HG02763 (cell line): ENCODE measurements around the gene CCDC197.
A peak's percentile ranks its signal among the peaks of the same experiment; 100 is the strongest.

ENCODE experiments used
- ATAC-seq: cut with Tn5 transposase; IDR thresholded peaks from one replicate; pipeline ENCODE4 v1.9.1; 2021; ENCODE audit warnings: mild to moderate bottlenecking, moderate library complexity; ENCODE audit not compliant: unreplicated experiment

The CCDC197 gene

GRCh38 chr14:93997082-93997481, at the start of gene CCDC197:
TSS of gene CCDC197 (plus strand) at chr14:93997301. CDS start at chr14:93998132, 831 bp downstream.
- ATAC-seq = no peak

DNA sequence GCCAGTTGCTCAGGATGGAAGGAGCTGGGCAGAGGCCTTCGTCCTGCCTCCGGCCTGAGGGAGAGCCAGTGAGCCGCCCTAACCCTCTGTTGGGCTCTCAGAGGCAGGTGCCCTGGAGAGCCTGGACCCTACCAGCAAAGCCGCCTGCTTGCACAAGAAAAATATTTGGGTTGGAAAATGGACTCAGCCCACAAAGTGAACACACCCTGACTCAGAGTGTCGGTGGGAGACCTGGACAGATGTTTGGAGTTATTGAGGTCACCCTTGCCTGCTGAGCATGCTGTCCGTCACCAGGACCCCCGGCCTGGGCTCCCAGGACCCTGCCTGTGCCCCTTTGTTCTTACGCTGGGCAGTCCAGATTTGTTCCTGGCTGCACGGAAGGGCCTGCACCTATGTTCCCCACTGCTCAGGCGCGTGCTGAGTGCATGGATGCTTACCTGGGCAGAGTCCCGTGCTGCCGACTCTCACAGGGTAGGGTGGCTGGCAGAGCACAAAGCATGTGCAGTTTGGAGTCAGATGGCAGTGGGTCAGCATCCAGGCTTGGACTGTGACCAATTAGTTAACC, 47.5 kb upstream of the CCDC197 start:
- no peak for ATAC-seq

DNA sequence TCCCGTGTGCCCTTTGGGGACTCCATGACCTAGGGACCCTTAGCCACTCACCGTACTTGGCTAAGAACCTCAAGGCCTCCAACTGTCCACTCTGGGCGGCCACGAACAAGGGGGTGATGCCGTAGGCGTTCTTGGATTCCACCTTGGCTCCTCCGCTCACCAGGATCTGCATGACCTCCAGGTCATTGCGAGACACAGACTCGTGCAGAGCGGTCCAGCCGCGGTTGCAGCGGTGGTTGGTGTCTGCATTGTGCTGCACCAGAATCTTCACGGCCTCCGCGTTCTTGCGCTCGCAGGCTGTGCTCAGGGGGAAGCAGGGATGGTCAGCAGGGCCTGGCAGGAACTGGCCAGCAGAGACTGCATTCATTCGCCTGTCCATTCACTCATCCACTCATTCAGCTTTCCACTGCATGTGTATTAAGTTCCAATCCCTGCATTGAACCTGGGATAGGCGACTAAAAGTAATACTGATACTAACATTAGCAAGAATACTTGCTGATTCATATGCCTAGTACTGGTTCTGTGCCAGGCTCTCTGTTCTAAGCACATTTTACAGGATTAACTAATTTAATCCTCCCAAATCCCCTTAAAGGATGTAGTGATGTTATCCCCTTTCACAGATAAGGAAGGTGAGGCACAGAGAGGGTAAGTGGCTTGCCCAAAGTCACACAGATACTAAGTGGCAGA, 46.0 kb upstream of the CCDC197 start:
- no peak for ATAC-seq

DNA sequence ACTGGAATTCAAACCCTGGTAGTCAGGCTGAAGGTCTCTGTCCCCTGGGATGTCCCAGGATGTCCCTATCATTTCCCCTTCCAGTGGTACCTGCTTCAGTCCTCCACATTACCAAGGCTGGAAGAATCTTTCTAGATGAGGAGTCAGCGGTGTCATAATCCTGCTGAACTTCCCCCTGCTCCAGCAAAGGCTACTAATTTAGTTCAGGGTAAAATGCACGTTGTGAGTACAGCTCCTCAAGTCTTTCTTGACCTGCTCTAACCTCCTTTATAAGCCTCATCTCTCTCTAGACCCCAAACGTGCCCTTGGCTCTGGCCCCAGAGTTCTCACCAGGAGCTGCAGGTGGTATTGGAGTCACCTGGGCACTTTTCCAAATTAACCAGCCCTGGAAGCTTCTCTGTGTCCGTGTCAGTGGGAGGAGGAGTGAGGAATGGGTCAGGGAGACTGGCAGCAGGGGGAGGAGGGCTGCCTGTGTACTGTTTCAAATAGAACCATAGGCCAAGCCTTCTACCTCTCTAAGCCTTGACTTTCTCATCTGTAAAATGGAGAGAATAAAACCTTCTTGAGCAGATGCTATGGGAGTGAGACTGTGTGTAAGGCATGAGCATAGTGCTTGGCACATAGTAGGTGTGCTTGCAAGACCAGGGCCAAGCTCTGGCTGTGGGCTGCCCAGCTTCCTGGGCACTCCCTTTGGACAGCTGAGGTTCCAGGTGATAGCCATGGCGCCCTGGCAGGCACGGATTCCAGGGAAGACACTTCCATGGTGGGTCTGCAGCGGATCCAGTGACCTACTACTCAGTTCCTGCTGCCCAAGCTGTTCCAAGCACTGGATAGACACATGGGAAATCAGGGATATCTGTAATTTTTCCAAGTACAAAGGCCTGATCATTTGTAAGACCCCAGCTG, 45.2 kb upstream of the CCDC197 start:
- no peak for ATAC-seq

DNA sequence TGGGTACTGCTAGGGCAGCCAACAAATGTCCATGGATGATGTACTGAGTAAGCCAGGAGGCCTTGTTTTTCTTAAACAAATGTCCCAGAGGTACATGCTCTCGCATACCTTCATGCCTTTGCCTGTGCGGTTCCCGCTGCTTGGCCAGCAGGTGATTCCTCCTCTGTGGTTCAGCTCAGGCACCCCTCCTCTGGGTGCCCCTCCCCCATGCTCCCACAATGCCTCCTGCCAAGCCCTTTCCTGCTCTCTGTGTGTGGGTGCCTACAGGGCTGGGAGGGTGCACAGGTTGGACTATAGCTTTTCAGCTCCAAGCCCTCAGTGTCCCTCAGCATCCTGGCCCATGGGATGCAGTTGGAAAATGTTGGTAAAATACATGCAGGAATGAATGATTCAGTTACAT, 44.3 kb upstream of the CCDC197 start:
- no peak for ATAC-seq

- ATAC-seq = no peak
These were observed 43.8 kb upstream of the CCDC197 start for GRCh38 chr14:93953263-93953662.

GRCh38 chr14:93953739-93954515, 43.2 kb upstream of the CCDC197 start:
- no peak for ATAC-seq

DNA sequence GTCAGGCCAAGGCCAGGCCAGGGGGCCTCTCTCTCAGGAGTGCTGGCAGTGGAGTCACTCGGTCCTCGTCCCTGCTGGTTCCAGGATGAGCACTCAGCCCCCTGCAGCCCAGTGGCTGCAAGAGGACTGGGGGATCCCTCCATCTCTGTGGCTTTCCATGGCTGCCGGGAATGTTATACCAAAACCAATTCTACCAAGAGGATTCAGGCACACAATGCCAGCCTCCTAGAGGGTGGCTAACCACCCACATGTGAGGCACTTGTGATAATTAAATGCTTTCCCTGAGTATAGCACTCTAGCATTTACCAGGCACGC, 42.6 kb upstream of the CCDC197 start:
- ATAC-seq = no peak

DNA sequence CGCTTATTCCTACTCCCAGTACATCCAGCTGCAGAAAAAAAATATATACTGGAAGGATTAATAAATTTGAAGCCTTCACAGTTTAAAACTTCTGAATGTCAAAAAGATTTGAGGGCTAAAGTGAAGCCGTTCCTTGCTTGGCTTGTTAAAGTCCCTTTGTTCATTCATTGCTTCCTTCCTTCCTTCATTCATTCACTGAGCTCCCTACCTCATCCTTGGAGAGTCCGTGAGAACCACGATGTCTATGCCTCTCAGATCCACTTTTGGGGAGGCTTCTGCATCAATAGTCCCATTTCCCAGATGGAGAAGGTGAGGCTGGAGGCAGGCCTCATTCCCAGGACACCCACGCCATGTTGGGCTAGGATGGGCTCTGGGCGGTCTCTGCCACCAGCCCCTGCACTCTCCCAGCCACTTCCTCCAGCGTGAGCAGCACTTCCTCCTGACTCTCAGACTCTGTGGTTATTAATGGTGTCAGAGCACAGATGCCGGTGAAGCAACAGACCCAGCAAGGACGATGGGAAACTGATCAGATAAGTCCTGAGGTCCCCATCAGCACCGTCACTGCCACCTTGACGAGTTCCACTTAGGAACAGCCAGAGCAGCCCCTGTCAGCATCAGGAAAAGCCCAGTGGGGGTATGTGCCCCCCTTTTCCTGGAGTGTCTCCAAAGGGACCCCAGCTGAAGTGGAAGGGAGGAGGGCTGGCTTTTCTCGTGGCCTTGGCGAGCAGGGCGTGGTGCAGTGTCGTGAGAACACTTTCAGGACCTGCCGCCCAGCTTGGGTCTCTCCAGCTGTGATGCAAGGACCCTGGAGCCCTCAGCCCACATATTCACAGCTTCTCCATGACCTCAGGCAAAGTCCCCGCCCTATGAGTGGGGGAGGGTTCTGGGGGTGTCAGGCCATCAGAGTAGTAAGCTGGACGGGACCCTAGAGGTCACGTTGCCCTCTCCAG, 41.9 kb upstream of the CCDC197 start:
- ATAC-seq = no peak

GRCh38 chr14:93955850-93956481, 41.1 kb upstream of the CCDC197 start:
- no peak for ATAC-seq

DNA sequence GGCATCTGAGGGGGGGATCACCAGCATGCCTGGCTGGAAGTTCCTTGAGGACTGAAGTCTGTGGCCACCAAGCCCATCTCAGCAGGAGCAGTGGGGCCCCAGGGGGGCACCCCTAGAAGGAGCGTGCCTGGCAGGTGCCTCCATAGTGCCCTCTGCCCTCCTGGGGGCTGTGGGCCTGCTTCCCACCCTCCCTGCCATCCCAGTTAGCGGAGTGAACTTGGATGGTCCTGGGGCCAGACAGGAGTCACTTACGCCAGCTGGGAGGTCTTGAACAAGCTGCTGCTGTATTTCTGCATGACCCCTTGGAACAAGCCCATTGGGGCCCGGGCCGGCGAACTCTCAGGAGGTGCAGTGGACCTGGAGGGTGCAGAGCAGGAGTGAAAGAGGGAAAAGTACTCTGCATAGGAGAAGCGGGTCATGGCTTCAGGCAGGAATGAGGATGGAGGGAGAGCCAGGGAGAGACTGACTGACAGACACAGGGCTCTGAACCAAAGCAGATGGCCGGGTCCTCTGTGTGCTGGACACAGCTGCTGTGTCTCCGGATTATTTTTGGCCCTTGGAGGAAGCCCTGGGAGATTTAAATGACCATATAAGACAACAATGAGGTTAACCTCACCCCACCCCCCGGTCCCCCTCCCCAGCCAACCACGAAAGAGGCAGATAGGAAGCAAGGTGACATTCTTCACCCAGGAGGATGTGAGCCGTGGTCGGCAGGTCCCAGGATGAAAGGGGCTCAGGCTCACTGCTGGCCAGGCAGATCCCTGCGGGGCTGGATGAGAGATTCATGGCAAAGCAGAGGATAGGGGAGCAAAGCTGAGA, 40.4 kb upstream of the CCDC197 start:
- no peak for ATAC-seq

GRCh38 chr14:93957333-93957710, 39.8 kb upstream of the CCDC197 start:
- no peak for ATAC-seq

DNA sequence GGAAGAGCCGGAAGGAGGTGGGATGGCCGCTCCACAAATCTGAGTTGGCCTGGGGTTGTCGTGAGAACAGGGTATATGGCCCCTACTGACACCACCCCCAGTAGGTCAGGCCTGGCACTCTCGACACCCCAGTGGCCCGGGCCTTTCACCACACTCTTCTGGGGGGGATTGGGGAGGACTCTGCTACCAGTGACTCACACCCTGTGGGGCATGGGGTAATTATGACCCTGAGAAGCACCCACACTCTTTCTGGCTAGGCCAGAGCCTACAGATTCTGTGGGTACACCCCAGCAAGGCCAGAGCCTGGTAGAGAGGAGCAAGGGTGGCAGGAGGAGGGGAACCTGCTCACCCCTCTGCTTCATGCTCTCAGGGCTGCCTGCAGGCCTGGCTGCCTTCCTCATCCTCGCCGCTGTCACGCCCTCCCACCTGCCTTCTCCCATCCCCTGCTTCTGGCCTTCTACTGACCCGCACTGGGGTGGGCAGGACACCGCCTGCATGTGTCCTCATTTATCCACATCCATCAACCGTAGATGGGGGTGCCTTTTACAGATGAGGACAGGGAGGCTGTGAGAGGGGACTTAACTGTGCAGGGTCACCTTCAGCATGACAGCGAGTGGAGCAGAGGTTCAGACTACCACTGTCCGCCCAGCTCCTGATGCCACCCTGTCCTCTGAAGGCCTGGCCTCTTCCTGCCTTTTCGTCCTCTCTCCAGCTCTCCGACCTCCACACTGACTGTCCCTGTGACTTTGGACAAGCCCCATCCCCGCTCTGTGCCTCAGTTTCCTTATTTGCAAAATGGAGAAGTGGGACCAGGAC, 39.1 kb upstream of the CCDC197 start:
- no peak for ATAC-seq

GRCh38 chr14:93958567-93959238, 38.4 kb upstream of the CCDC197 start:
- no peak for ATAC-seq

DNA sequence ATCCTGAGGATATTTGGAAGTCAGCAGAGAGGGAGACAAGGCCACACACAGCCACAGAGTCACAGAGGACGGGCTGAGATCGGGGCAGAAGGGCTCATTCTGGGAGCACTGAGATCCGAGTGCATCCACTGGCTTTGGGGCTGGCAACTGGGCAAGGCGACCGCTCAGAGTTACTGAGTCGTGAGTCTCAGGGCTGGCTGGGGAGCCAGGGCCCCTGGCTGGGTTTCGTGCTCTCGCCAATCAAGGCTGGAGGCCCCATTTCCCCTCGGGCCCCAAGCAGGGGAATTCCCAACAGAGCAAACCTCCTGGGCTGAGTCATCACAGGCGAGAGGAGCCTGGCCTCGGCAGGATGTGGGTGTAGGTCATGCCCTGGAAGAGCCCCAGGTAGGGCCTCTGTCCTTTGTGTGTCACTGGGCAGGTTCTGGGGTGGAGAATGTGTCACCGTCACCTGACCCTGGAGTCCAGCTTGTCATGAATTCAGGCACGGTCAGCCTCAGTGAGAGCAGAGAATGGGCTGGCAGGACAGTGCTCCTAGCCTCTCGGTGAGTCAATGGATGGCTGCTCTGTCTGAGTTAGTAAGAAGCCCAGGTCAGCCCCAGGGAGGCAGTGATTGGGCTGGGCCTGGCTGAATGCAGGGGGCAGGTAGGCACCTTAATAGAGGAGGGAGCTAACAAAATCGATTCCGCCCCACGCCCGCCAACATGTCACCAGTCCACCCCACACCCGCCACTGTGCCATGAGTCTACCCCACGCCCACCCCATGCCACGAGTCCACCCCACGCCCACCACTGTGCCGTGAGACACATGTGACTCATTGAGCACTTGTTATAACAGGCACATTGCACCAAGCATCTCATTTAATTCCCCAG, 37.6 kb upstream of the CCDC197 start:
- peak; percentile 68 for ATAC-seq

DNA sequence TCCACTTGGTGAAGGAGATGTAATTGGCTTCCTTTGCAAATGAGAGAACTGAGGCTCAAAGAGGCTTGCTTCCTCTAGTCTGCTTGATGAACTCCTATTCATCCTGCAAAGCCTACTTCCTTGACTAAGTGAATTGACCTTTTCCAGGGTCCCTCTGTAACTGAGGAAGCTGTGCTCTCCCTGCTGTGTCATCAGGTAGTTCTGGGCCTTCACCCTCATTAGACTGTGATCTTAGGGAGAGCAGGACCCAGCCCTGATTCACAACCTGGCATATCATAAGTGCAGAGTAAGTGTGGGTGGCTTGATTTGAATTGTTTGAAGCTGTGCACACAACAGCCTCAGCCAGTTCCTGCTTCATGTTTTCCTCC, 37.0 kb upstream of the CCDC197 start:
- ATAC-seq = no peak
